Activated CD4-positive, CD25-positive, alpha-beta regulatory T cell (primary cell): ENCODE results near the gene HIC2.
"Not testable (repeated sequence)": the region's sequence is repeated elsewhere in the genome, so short reads cannot be mapped to it uniquely, and the experiment has no call there.

Experiments
- DNase-seq, 4 experiments: peaks; one replicate each; lab custom pipeline; 2025; lab: John Stamatoyannopoulos, UW

Gene HIC2

DNA sequence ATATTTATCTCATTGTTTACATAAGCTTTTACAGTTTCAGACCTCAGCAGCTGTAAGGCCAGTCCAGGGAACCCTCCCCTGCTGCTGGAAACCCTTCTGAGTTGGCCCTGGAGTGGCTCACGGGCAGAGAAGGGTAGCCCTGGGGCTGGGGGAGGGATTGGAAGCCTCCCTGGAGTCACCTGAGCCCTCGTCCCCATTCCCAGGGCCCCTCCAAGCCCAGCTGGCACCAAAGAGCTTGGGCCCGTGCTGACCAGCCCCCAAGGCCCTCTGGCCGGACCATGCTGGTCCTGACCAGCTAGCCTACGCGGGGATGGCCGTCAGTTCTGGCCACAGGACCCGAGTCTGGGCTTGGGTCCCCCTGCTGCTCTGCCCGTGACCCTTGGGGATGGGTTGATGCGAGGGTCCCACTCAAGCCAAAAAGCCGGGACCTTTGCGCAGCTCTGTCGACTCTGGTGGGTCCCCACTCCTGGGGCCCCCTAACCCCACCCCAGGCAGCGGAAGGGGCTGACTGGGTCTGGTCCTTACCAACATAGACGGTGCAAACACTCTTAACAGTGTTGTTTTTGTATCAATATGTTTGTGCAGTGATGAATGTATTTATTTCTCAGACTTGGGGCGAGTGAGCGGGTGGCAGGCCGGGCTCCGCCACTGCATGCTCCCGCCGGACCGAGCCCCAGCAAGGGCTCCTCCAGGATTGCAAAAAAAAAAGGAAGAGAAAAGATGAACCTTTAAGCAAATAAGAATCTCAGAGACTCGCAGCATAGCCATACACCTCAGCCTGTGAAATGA, 32.6 kb downstream of the HIC2 start:
- DNase-seq = no peak

- DNase-seq = no peak
Measured at GRCh38 chr22:21450320-21450831, 33.2 kb downstream of the HIC2 start.

GRCh38 chr22:21450858-21451353, 33.7 kb downstream of the HIC2 start:
- no peak for DNase-seq

- DNase-seq = no peak
Measured at GRCh38 chr22:21451545-21452520, 34.7 kb downstream of the HIC2 start.

DNA sequence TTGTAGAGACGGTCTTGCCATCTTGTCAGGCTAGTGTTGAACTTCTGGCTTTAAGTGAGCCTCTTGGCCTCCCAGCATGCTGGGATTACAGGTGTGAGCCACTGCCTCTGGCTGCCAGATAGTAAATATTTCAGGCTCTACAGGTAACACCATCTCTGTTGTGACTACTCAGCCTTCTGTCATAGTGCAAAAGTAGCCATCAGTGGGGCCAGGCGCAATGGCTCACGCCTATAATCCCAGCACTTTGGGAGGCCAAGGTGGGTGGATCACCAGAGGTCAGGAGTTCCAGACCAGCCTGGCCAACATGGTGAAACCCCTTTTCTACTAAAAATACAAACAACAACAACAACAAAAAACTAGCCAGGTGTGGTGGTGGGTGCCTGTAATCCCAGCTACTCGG, 35.5 kb downstream of the HIC2 start:
- not testable (repeated sequence) for DNase-seq

GRCh38 chr22:21454998-21455333, 37.8 kb downstream of the HIC2 start:
- DNase-seq = not testable (repeated sequence)

- DNase-seq = no peak
Measured at GRCh38 chr22:21455334-21456089, 38.3 kb downstream of the HIC2 start.

DNA sequence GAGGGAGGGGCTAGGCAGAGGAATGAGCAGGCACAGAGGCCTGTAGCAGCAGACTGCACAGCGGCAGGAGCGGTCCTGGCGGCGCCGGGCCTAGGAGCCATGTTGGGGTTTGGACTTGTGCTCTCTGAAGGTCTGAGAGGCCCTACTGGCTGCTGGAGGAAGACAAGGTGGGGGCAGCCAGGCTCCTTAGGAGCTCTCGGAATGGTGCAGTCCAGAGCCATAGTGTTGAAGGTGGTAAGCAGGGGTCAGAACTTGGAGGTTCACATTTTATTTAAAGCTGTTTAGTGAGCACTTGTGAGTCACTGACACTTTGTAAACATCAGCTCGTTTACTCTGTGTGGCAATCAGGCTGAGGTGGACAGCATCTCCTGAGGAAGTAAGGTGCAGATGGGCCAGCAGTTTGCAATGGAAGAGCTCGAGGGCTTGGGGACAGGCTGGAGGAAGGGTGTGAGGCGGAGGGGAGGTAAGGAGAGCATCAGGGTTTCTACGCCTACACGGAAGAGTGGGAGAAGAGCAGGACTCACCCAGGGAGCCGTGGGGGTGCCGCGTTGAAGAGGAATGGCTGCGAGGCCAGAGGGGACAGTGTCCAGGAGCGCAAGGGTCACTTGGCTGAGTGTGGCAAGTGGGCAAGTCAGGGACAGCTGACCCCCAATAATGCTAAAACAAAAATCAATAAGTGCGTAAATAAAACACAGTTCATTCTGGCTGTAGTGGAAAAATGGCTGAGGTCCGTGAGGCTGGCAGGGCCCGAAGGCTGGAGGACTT, 40.0 kb downstream of the HIC2 start:
- DNase-seq = no peak

- DNase-seq = not testable (repeated sequence)
Measured at GRCh38 chr22:21462672-21463071, 45.5 kb downstream of the HIC2 start.

- not testable (repeated sequence) for DNase-seq
Measured at GRCh38 chr22:21467337-21468193, 50.4 kb downstream of the HIC2 start, which contains the start of gene TMEM191C. TMEM191C (plus strand) TSS chr22:21467387; CDS start chr22:21467460, 73 bp downstream.

- DNase-seq = not testable (repeated sequence)
Measured at GRCh38 chr22:21468194-21469096, 51.3 kb downstream of the HIC2 start.

DNA sequence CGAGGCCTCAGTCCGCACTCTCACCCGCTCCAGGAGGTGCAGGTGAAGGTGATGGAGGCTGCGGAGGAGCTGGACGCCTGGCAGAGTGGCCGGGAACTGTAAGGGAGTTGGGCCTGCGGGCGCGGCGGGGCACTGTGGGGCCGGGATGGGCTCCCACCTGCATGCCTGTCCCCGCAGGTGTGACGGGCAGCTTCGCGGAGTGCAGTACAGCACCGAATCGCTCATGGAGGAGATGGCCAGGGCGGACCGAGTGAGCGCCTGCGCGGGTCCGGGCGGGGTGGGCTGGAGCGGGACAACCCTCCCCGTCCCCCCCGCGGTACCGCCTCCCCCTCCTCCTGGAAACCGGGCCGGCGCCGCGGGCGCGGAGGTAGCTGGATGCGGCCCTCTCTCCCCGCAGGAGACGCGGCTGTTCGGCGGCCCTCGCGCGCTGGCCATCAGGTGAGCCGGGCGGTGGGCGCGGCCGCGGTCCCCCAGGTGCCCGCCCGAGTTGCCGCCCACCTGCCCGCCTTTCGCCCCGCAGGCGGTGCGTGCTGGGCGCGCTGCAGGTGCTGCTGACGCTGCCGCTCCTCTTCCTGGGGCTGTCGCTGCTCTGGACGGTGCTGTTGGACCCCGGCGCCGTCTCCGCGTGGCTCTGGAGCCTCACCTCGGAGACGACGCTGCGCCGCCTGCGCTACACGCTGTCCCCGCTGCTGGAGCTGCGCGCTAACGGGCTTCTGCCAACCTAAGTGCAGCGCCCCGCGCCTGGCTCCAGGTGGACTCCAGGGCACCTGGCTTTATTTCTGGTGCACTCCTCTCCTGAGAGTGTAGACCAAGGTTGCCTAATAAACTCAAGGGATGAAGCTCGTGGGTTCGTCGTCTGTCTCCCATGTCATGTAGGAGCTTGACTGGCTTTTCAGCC, 52.2 kb downstream of the HIC2 start:
- DNase-seq = not testable (repeated sequence)

- DNase-seq = not testable (repeated sequence)
Measured at GRCh38 chr22:21472984-21473383, 55.8 kb downstream of the HIC2 start.

GRCh38 chr22:21473664-21474063, 56.5 kb downstream of the HIC2 start:
- DNase-seq = not testable (repeated sequence)

DNA sequence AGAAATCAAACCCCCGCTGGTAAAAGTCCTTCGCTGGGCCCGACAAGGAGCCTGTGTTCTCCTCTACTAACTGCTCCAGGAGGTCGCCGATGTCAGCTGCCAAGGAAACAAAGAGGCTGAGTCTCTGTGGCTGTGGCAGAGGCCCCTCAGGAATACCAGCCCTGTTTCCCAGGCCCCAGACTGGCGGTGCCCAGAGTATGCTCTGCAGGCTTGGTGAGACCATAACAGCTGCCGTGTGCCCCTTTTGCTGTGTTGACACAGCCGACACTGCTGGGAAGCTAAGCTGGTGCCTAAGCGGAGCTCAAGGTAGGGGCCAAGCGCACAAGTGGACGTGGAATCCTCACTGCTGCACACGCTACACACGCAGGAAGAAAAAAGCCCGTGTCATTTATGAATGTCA, 66.9 kb downstream of the HIC2 start:
- DNase-seq = not testable (repeated sequence)

- DNase-seq = not testable (repeated sequence)
Measured at GRCh38 chr22:21487723-21488122, 70.6 kb downstream of the HIC2 start.

DNA sequence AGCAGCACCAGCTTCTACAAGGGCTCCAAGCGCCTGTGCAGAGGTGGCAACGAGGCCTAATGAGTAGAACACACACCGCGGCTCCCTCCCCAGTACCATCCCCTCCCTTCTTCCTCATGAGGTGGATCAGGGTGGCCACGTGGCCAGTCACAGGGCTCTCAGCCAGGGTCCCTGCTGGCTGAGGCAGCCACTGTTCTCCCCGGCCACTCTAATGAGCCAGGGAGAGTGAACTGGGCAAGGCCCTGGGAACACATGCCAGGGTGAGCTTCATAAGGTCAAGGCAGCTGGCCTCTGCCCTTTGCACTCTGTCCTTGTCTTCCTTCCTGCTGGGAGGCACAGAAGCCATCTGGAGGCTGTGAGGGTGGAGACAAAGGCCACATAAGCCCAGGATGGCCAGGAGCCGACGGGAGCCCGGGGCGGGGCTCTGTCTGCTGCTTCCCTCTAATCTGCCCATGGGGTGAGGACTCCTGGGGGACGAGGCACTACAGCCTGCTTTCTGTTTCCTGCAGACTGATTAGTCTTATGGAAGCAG, 72.0 kb downstream of the HIC2 start:
- not testable (repeated sequence) for DNase-seq
